Activated naive CD8-positive, alpha-beta T cell treated with anti-CD3 and anti-CD28 coated beads, Interleukin-2, amount 50 U/mL, for 16 hours (primary cell): ENCODE data around the gene GPR137B.

ENCODE experiments used
- DNase-seq: peaks from one replicate; pipeline ENCODE4 v3.0.0-alpha.2; 2020; ENCODE audit warnings: low read depth, low spot score

Gene GPR137B

DNA sequence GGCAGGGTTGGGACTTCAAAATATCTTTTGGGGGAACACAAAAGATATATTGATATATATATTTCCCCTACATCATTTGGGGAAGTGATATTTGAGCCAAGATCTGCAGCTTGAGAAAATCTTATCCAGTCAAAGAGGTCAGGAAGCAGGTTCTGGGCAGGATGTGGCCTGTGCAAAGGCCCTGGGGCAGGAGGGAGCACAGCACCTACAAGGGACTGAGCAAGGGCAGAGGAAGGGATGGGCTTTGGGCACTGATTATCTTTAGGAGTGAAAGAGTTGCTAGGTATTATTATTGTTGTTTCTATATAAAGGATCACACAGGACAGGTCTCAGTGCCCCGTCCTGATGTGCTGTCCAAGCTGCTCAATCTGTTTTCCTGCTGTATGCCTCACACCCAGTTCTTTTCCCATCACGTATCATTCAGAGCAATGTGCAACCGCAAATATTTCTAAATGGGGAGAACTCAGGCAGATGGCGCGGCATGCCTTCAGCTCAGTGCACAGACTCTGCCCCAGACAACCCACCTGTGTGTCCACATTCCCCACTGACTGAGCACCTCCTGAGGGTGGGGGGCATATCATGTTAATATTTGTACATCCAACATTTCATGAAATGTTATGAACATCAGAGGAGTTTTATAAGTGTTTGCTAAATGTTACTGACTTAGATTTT lies 28.1 kb upstream of the GPR137B start:
- DNase-seq: no peak

DNA sequence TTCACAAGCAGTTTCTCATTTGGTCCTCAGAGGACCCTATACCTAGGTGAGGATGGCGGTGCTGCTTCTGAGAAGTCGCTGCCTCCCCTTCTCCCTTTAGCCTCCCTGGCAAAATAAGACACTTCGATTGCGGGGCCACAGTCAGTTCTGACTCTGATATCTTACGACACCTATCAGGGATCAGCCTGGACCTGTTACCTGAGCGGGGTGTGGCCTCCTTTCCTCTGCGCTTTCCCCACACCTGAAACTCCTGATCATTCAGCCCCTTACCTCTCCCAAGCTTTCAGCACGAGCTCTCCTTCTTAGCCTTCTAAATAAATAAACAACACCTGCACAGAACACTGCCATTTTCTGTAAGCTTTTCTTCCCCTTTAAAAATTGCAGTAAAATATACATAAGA lies 24.6 kb upstream of the GPR137B start:
- no peak for DNase-seq

DNA sequence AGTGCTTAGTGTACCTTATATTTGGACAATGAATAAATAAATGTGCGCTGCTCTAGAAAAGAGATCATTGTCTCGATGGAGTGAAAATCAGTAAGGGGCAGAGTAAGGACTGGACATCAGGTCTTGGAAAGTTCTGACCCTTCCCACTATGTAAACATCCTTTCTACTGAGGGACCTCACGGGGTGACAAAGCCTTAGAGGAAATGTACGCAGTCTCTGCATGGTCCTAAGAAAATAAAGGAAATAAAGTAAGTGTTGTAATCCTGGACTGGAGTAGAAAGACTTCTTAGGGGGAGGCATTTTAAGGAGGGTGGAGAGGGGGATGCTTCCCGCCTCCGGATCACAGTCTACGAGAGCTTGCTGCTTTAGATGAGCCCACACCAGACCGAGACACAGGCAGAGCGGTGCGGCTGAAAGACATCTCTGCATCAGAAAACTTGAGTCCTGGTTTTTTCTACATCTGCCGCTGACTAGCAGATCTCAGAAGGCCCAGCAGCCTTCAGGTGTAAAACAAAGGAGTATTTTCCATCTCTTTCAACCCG lies 22.3 kb upstream of the GPR137B start:
- no peak for DNase-seq

GRCh38 chr1:236120721-236121153 lies 21.6 kb upstream of the GPR137B start:
- DNase-seq: no peak

DNA sequence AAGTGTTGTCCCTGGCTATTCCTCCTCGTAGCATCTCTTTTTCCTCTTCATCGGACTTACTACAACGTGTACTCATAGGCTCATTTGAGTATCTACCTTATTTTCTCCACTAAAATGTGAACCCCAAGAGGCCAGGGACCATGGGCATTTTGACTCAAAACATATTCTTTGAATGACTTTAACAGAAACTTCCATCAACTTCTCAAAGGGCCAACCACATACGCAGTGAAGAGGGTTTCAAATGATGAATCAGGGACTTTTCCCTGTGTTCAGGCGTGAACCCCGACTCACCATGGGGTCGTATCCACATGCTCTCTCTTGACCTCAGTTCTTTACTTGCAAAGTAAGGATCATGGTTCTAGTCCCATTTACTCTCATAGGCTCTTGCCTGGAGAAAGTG lies 20.2 kb upstream of the GPR137B start:
- no peak for DNase-seq

- no peak for DNase-seq
Observed at GRCh38 chr1:236123563-236123962, 18.8 kb upstream of the GPR137B start.

GRCh38 chr1:236124965-236125364 lies 17.4 kb upstream of the GPR137B start:
- DNase-seq: no peak

DNA sequence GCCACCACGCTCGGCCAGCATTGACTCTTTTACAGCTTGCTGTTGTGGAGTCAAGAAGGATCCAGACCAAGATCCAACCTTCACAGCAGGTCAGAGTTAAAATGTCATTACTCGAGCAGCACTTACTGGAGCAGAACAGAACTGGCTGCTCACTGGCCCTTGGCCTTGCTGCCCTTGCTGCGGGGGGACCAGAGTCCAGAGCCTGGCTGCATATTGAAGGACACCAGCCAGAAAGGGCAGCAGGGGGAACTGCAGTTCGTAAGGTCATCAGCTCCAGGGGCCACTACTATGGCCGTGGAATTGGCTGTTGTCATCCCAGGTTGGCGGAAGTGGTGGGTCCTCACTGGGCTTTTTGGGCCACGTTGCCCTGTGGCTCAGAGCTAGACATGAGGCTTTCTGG lies 15.3 kb upstream of the GPR137B start:
- DNase-seq: no peak

DNA sequence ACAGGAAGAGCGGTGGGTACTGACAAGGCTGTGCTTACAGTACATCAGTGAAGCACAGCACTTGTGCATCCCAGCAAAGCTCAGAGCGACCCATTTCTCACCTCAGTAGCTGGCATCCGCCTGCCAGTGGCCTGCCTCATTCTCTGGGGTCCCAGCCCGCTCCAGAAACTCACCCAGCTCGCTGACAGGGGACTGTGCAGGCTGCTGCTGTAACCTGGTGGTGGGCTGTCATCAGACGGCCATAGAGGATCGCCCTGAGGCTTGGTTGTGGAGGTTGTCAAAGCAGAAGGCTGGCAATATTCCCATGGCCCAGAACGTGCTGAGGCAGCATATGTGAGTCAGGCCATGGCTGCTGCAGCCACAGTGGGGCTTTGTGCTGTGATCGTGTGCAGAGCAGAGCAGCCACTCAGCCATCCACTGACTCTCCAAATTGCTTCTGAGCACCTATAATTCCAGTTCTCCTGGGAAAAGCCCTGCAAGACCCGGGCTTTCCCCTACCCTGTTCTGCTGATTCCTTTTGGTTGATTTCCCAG lies 13.6 kb upstream of the GPR137B start:
- no peak for DNase-seq

- DNase-seq: no peak
Observed at GRCh38 chr1:236129306-236129705, 13.0 kb upstream of the GPR137B start.

DNA sequence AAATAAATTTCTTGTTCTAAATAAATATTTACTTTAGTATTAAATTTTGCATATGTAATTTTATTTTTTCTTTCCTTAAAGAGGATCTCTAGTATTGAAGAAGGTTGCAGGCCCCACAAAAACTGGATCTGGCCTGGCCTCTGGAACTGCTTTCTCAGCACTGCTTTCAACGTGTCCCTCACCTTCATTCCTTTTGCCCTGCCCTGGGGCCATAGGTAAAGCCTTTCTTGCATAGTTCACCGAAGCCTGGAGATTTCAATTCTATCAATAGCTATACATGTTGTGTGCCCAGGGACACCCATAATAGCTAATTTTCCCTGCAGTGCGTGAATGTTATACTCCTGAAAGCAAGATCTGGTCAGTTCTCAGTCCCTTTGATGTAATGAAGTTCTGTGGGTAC lies 12.0 kb upstream of the GPR137B start:
- no peak for DNase-seq

- no peak for DNase-seq
Observed at GRCh38 chr1:236131916-236132315, 10.4 kb upstream of the GPR137B start.

DNA sequence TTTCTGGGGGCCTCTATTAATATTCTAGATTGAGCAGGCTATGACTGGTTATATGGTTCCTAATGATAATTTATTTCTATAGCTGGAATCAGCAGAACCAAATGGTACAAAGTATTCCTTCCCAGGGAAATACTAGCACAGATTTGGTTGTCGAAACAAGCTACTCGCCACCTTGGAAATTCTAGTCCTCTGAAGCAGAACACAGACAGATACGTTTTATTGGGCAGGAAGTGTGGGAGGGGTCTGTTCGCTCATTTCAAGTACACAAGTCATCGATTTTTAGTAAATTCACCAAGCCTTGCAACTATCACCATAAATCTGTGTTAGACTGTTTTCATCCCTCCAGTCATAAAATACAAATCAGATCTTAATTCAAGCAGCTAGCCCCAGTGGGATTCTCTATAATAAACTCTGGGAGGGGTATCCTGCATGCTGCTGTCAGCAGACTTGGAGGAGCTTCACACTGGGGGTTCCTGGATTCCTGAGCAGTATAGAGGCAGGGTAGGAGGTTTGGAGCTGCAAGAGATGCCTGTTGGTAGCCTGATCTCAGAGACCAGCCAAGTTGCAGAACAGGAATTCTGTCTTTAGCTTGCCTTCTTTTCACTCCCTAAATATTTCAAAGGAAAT lies 9.8 kb upstream of the GPR137B start:
- DNase-seq: no peak

DNA sequence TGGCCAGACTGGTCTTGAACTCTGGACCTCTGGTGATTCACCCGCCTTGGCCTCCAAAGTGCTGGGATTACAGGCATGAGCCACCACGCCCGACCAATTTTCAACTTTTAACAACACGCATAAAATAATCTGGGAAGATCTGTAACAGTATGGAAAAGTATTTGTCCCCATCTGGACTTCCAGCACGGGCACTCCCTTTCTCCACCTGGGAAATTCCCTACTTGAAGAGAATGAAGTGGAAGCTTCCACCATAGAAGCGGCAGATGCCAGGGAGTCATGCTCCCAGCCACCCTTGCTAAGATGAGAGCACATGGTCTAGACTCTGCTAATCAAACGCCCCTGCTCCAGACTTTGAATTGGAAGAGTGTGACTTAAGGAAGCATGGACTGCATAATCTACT lies 9.0 kb upstream of the GPR137B start:
- DNase-seq: no peak

- no peak for DNase-seq
Observed at GRCh38 chr1:236133802-236134201, 8.5 kb upstream of the GPR137B start.

- DNase-seq: no peak
Observed at GRCh38 chr1:236137285-236137852, 5.0 kb upstream of the GPR137B start.

DNA sequence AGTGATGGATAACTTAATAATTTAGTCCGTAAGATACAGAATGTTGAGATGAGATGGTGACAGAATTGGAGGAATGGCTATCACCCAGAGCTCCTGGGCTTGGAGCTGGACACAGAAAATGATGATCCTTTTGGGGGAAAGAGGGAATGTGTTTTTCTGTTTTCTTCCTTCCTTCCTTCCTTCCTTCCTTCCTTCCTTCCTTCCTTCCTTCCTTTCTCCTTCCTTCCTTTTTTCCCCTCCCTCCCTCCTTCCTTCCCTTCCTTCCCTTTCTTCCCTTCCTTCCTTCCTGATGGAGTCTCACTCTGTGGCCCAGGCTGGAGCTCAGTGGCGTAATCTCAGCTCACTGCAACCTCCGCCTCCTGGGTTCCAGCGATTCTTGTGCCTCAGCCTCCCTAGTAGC lies 2.8 kb upstream of the GPR137B start:
- DNase-seq: no peak

DNA sequence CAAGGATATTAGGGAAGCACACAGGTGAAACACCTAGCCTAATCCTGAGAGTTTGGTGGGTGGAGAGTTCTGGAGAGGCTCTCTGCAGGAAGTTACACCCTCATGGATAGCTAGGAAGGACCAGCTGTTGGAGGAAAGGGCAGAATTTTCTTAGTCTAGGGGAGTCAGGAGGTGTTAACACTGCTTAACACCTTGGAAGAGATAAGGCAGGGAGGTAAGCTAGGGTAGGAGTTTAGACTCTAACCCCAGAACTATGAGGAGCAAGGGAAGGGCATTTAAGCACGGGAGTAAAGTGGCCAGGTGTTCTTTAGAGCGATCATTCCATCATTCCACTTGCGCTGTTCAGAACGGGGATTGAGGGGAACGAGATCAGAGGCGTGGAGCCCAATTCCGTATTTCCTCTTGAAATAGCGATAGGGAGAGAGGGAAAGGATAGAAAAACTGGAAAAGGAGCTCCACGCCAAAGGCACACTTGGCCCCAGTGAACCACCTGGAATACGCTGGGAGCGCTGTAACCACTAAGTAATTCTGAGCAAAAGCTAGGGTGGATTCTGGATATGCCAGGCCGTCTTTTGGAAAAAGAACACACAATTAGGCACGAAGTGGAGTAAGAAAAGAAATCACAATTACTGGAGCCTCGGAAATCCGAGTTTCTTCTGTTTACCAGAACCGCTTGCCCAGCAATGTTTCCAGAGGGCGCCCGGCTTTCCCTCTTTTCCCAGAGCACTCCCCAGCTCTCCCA lies 1.5 kb upstream of the GPR137B start:
- DNase-seq: no peak

- no peak for DNase-seq
Observed at GRCh38 chr1:236141447-236142252, 689 bp upstream of the GPR137B start.

- DNase-seq: no peak
Observed at GRCh38 chr1:236143104-236143948, 987 bp downstream of the GPR137B start.
